BLaER1 treated with 17β-estradiol and CSF1 and Interleukin-3, amounts not matched to agents 10 nM and 100 nM (cell line): ENCODE data around the gene TPM2.

Experiments used
- H3K27ac ChIP-seq, 11 experiments: shearing (Covaris generic); formaldehyde crosslinking; 2 replicates each; pipeline ENCODE4 v1.8.1; 2022
- H3K27me3 ChIP-seq, 11 experiments: shearing (Covaris generic); formaldehyde crosslinking; 2 replicates each; pipeline ENCODE4 v1.8.1; 2022
- H3K36me3 ChIP-seq, 11 experiments: shearing (Covaris generic); formaldehyde crosslinking; 2 replicates each; pipeline ENCODE4 v1.8.1; 2022
- H3K4me1 ChIP-seq, 10 experiments: shearing (Covaris generic); formaldehyde crosslinking; 2 replicates each; pipeline ENCODE4 v1.8.1; 2022
- H3K4me2 ChIP-seq, 11 experiments: shearing (Covaris generic); formaldehyde crosslinking; 2 replicates each; pipeline ENCODE4 v1.8.1; 2022
- H3K4me3 ChIP-seq, 10 experiments: shearing (Covaris generic); formaldehyde crosslinking; 2 replicates each; pipeline ENCODE4 v1.8.1; 2022
- H3K9ac ChIP-seq, 11 experiments: shearing (Covaris generic); formaldehyde crosslinking; 2 replicates each; pipeline ENCODE4 v1.8.1; 2022
- H3K9me3 ChIP-seq, 11 experiments: shearing (Covaris generic); formaldehyde crosslinking; replicated peaks in 1 of 11; 2 replicates each; pipeline ENCODE4 v1.8.1; 2022
- H4K20me1 ChIP-seq, 11 experiments: shearing (Covaris generic); formaldehyde crosslinking; 2 replicates each; pipeline ENCODE4 v1.8.1; 2022
- Cebpa-rat ChIP-seq, 11 experiments: shearing (Covaris generic); IDR thresholded peaks; 2 replicates each; pipeline ENCODE4 v1.8.1; 2022

Gene TPM2

DNA sequence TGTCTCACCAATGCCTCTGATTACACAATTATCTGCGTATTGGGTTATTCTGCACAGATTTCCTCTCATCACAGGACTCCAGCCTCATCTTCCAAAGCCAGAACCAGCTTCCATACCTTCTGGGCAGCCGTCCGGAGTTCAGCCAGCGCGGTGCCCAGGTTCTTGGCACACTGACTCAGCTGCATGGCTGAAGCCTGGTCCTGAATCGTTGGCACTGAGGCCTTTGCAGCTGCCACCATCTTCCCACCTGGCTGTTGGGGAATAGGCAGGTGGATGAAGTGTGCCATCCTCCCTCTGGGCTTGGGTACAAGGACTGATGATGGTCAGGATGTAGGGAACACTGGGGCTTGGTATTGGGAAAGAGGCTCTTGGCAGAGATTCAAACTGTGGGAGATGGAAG is 24.4 kb upstream of the TPM2 start:
- Histone ChIP-seq H3K4me2 (no peak overlapping the region), H3K27me3 (no peaks in the 10 kb centered on the region), H3K9me3 (no peaks in the 10 kb centered on the region), H4K20me1 (peaks cover 17 to 95% (median 61%) of the 10 kb centered on the region in 11 experiments; a peak in 21 of 22 replicates), H3K36me3 (peaks cover 95 to 100% (median 98%) of the 10 kb centered on the region in 11 experiments), H3K4me3 (no peak overlapping the region), H3K27ac (no peak overlapping the region), H3K9ac (no peak overlapping the region), H3K4me1 (peaks cover 10 to 27% (median 24%) of the 10 kb centered on the region in 10 experiments)
- no peak for TF ChIP-seq Cebpa-rat (IDR thresholded peaks at IDR 0.05)

DNA sequence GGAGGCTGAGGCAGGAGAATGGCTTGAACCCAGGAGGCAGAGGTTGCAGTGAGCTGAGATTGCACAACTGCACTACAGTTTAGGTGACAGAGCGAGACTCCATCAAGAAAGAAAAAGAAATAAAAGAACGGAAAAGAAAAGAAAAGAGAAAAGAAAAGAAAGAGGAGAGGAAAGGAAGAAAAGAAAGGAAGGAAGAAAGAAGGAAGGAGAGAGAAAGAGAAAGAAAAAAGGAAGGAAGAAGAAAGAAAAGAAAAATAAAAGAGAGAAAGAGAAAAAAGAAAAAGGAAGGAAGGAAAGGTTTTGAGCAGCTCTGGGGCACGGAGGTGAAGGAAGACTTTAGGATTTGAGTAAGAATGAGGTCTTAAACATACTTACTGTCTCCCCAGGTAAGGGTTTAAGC is 23.9 kb upstream of the TPM2 start:
- Histone ChIP-seq H3K27me3 (no peaks in the 10 kb centered on the region), H3K27ac (no peak overlapping the region), H3K4me1 (peaks cover 5 to 22% (median 19%) of the 10 kb centered on the region in 10 experiments), H3K4me2 (no peak overlapping the region), H3K9ac (no peak overlapping the region), H3K9me3 (no peaks in the 10 kb centered on the region), H3K36me3 (peaks cover 97 to 100% (median 98%) of the 10 kb centered on the region in 11 experiments), H4K20me1 (peaks cover 12 to 95% (median 56%) of the 10 kb centered on the region in 11 experiments; a peak in 21 of 22 replicates), H3K4me3 (no peak overlapping the region)
- no peak for TF ChIP-seq Cebpa-rat (IDR thresholded peaks at IDR 0.05)

GRCh38 chr9:35712762-35713400 is 23.2 kb upstream of the TPM2 start:
- H3K36me3 ChIP-seq: peaks cover 97 to 100% (median 98%) of the 10 kb centered on the region in 11 experiments

GRCh38 chr9:35711501-35712428 is 22.0 kb upstream of the TPM2 start:
- no peak overlapping the region for H3K4me2 ChIP-seq
- no peak overlapping the region for H3K27ac ChIP-seq
- no peaks in the 10 kb centered on the region for H3K27me3 ChIP-seq
- TF ChIP-seq Cebpa-rat (IDR thresholded peaks at IDR 0.05): no peak
- peaks cover 0 to 95% (median 38%) of the 10 kb centered on the region in 11 experiments; a peak in 19 of 22 replicates for H4K20me1 ChIP-seq
- H3K36me3 ChIP-seq: peaks cover 97 to 100% (median 98%) of the 10 kb centered on the region in 11 experiments
- no peaks in the 10 kb centered on the region for H3K9me3 ChIP-seq
- H3K9ac ChIP-seq: no peak overlapping the region
- peaks cover 0 to 9% (median 7%) of the 10 kb centered on the region in 10 experiments; a peak in 16 of 20 replicates for H3K4me1 ChIP-seq
- H3K4me3 ChIP-seq: no peak overlapping the region

More at GRCh38 chr9:35712762-35713400, 23.2 kb upstream of the TPM2 start:
- no peaks in the 10 kb centered on the region for H3K9me3 ChIP-seq
- no peak overlapping the region for H3K9ac ChIP-seq
- peaks cover 5 to 95% (median 49%) of the 10 kb centered on the region in 11 experiments; a peak in 21 of 22 replicates for H4K20me1 ChIP-seq
- no peak overlapping the region for H3K4me2 ChIP-seq
- no peak for TF ChIP-seq Cebpa-rat (IDR thresholded peaks at IDR 0.05)
- no peak overlapping the region for H3K4me3 ChIP-seq
- no peaks in the 10 kb centered on the region for H3K27me3 ChIP-seq
- peaks cover 0 to 15% (median 12%) of the 10 kb centered on the region in 10 experiments; a peak in 16 of 20 replicates for H3K4me1 ChIP-seq
- H3K27ac ChIP-seq: no peak overlapping the region

- Histone ChIP-seq H3K4me3 (no peak overlapping the region), H3K27me3 (no peaks in the 10 kb centered on the region), H4K20me1 (peaks cover 0 to 95% (median 33%) of the 10 kb centered on the region in 11 experiments; a peak in 17 of 22 replicates), H3K9me3 (no peaks in the 10 kb centered on the region), H3K4me1 (peaks cover 0 to 1% (median 0%) of the 10 kb centered on the region in 10 experiments; a peak in 7 of 20 replicates), H3K9ac (no peak overlapping the region), H3K27ac (no peak overlapping the region), H3K36me3 (peaks cover 97 to 100% (median 98%) of the 10 kb centered on the region in 11 experiments), H3K4me2 (no peak overlapping the region)
- TF ChIP-seq Cebpa-rat (IDR thresholded peaks at IDR 0.05): no peak
Observed at GRCh38 chr9:35710818-35711500, 21.2 kb upstream of the TPM2 start.

DNA sequence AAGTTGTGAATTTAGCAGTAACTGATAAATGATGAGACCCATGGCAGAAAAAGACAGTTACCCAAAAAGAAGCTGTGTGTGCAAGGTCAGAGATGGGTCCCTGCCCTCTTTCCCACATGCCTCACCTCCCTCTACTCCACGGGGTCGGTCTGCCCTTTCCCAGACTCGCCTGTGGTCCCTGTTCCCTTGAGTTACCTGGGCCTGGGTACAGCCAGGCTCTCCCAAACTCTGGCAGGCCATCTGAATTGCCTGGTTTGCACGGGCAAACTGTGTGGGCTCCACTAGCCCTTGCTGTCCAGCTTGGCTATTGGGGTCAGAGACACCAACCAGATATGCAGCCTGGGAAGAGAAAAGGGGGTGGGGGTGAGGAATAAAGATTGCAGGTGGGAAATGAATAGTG is 18.4 kb upstream of the TPM2 start:
- Histone ChIP-seq H3K36me3 (peaks cover 98 to 100% (median 98%) of the 10 kb centered on the region in 11 experiments), H3K4me1 (no peaks in the 10 kb centered on the region), H3K9me3 (no peaks in the 10 kb centered on the region), H3K27me3 (no peaks in the 10 kb centered on the region), H3K4me3 (no peak overlapping the region), H3K9ac (0 out of 22 replicates have a peak overlapping the region, but pooled peaks of 1 of the 11 experiments have one; percentile 15), H4K20me1 (peaks cover 0 to 96% (median 23%) of the 10 kb centered on the region in 11 experiments; a peak in 15 of 22 replicates), H3K4me2 (no peak overlapping the region), H3K27ac (no peak overlapping the region)
- TF ChIP-seq Cebpa-rat (IDR thresholded peaks at IDR 0.05): no peak

- Histone ChIP-seq H3K4me3 (no peak overlapping the region), H3K9me3 (no peaks in the 10 kb centered on the region), H3K4me1 (no peaks in the 10 kb centered on the region), H3K36me3 (peaks cover 98 to 100% (median 98%) of the 10 kb centered on the region in 11 experiments), H4K20me1 (peaks cover 0 to 97% (median 18%) of the 10 kb centered on the region in 11 experiments; a peak in 15 of 22 replicates), H3K4me2 (no peak overlapping the region), H3K27me3 (no peaks in the 10 kb centered on the region), H3K9ac (no peak overlapping the region), H3K27ac (no peak overlapping the region)
- no peak for TF ChIP-seq Cebpa-rat (IDR thresholded peaks at IDR 0.05)
Observed at GRCh38 chr9:35706951-35707350, 17.2 kb upstream of the TPM2 start.

GRCh38 chr9:35705836-35706430 is 16.2 kb upstream of the TPM2 start:
- Histone ChIP-seq H3K36me3 (peaks cover 98 to 100% (median 98%) of the 10 kb centered on the region in 11 experiments), H3K9me3 (no peaks in the 10 kb centered on the region), H3K4me2 (no peak overlapping the region), H3K27me3 (no peaks in the 10 kb centered on the region), H3K4me1 (no peaks in the 10 kb centered on the region), H4K20me1 (peaks cover 0 to 97% (median 14%) of the 10 kb centered on the region in 11 experiments; a peak in 14 of 22 replicates), H3K27ac (no peak overlapping the region), H3K9ac (no peak overlapping the region), H3K4me3 (no peak overlapping the region)
- no peak for TF ChIP-seq Cebpa-rat (IDR thresholded peaks at IDR 0.05)
